ENCODE results near the gene SLC15A2. TPM values are rescaled to one million over a fixed set of nuclear protein-coding genes. Genes with fewer than 3 reads are reported as not detected.
A peak's percentile ranks its signal among the peaks of the same experiment; 100 is the strongest.

Gene SLC15A2
- total RNA-seq, 1 experiment from 2014 or later: 33.3 TPM

GRCh38 chr3:121878411-121878810 is 15.8 kb upstream of the SLC15A2 start:
- H3K36me3 ChIP-seq (ENCODE audit: insufficient read depth, low read length, poor library complexity, severe bottlenecking): no peaks in the 10 kb centered on the region
- no peaks in the 10 kb centered on the region for H3K4me1 ChIP-seq (ENCODE audit: insufficient read depth, low read length, poor library complexity, severe bottlenecking)
- H3K27ac ChIP-seq (ENCODE audit: low read depth, low read length, poor library complexity, severe bottlenecking): no peak overlapping the region
- intact Hi-C loops (cut with micrococcal nuclease; ENCODE audit: unreplicated experiment): no loop called here
- no peak for DNase-seq (ENCODE audit: low spot score)
- no peak overlapping the region for H3K4me3 ChIP-seq (ENCODE audit: low read depth, low read length, poor library complexity, severe bottlenecking)
- no peaks in the 10 kb centered on the region for H3K27me3 ChIP-seq (replicated peaks; ENCODE audit: insufficient read depth, low read depth, low read length, poor library complexity)
- POLR2A ChIA-PET (ENCODE audit: low non-redundant PET): no interaction called here
- TF ChIP-seq EZH2 (IDR thresholded peaks at IDR 0.05; ENCODE audit: borderline replicate concordance, low read depth, low read length, poor library complexity, severe bottlenecking) (no peak), CTCF (conservative IDR thresholded peaks at IDR 0.05; ENCODE audit: low read depth, low read length) (no peak)
- H3K9me3 ChIP-seq (ENCODE audit: low read depth, low read length, poor library complexity, severe bottlenecking): no peaks in the 10 kb centered on the region
- no TSS peak for BruUV-seq (replicated peaks)
- CTCF ChIA-PET: no interaction called here

- Histone ChIP-seq H3K4me3 (ENCODE audit: low read depth, low read length, poor library complexity, severe bottlenecking) (no peak overlapping the region), H3K27me3 (replicated peaks; ENCODE audit: insufficient read depth, low read depth, low read length, poor library complexity) (no peaks in the 10 kb centered on the region), H3K36me3 (ENCODE audit: insufficient read depth, low read length, poor library complexity, severe bottlenecking) (no peaks in the 10 kb centered on the region), H3K4me1 (ENCODE audit: insufficient read depth, low read length, poor library complexity, severe bottlenecking) (no peaks in the 10 kb centered on the region), H3K9me3 (ENCODE audit: low read depth, low read length, poor library complexity, severe bottlenecking) (no peaks in the 10 kb centered on the region), H3K27ac (ENCODE audit: low read depth, low read length, poor library complexity, severe bottlenecking) (no peak overlapping the region)
- intact Hi-C loops (cut with micrococcal nuclease; ENCODE audit: unreplicated experiment): loop anchor here (5.0 to 10.0 kb wide), 2 partner anchors 114 to 211 kb away; no protein-coding TSS in a partner anchor
- no TSS peak for BruUV-seq (replicated peaks)
- ChIA-PET POLR2A (ENCODE audit: low non-redundant PET) (no interaction called here), CTCF (interaction anchor here (0.6 to 1.1 kb wide), 2 partner anchors 112 to 577 kb away, joined by 3 to 6 read pairs; no protein-coding TSS in a partner anchor)
- peak; percentile 77 for DNase-seq (ENCODE audit: low spot score)
- TF ChIP-seq CTCF (conservative IDR thresholded peaks at IDR 0.05; ENCODE audit: low read depth, low read length): peak; percentile 76
- no peak for TF ChIP-seq EZH2 (IDR thresholded peaks at IDR 0.05; ENCODE audit: borderline replicate concordance, low read depth, low read length, poor library complexity, severe bottlenecking)
Measured at GRCh38 chr3:121883507-121883906, 10.7 kb upstream of the SLC15A2 start.

- Histone ChIP-seq H3K9me3 (ENCODE audit: low read depth, low read length, poor library complexity, severe bottlenecking) (no peaks in the 10 kb centered on the region), H3K4me1 (ENCODE audit: insufficient read depth, low read length, poor library complexity, severe bottlenecking) (no peaks in the 10 kb centered on the region), H3K27me3 (replicated peaks; ENCODE audit: insufficient read depth, low read depth, low read length, poor library complexity) (no peaks in the 10 kb centered on the region), H3K27ac (ENCODE audit: low read depth, low read length, poor library complexity, severe bottlenecking) (no peak overlapping the region), H3K36me3 (ENCODE audit: insufficient read depth, low read length, poor library complexity, severe bottlenecking) (no peaks in the 10 kb centered on the region), H3K4me3 (ENCODE audit: low read depth, low read length, poor library complexity, severe bottlenecking) (no peak overlapping the region)
- no TSS peak for BruUV-seq (replicated peaks)
- intact Hi-C loops (cut with micrococcal nuclease; ENCODE audit: unreplicated experiment): loop anchor here (10.0 kb wide), 1 partner anchor 209 kb away; no protein-coding TSS in a partner anchor
- POLR2A ChIA-PET (ENCODE audit: low non-redundant PET): no interaction called here
- TF ChIP-seq CTCF (conservative IDR thresholded peaks at IDR 0.05; ENCODE audit: low read depth, low read length) (no peak), EZH2 (IDR thresholded peaks at IDR 0.05; ENCODE audit: borderline replicate concordance, low read depth, low read length, poor library complexity, severe bottlenecking) (no peak)
- no peak for DNase-seq (ENCODE audit: low spot score)
- CTCF ChIA-PET: no interaction called here
Measured at GRCh38 chr3:121885386-121885785, 8.8 kb upstream of the SLC15A2 start.

Measured in A673 (cell line).